Measurements from ENCODE around the gene TTC27. TPM values are rescaled to one million over a fixed set of nuclear protein-coding genes. Genes with fewer than 3 reads are reported as not detected.

TTC27 gene
- polyA plus RNA-seq, 1 donor (not counting 4 experiments of a cell fraction or from before 2014, with no cell fraction given), result 28.7 TPM

- no peak for TF ChIP-seq EZH2 (IDR thresholded peaks at IDR 0.05; ENCODE audit: low read length)
- TF ChIP-seq CTCF (optimal IDR thresholded peaks at IDR 0.05 in 1 of 3, IDR thresholded peaks at IDR 0.05 in 1 of 3, conservative IDR thresholded peaks at IDR 0.05 in 1 of 3; ENCODE audit: extremely low read depth in 1 of 3, insufficient read depth in 2 of 3, low read length in 3 of 3), result no peak
- Histone ChIP-seq H3K36me3 (ENCODE audit: control insufficient read depth in 2 of 2, extremely low read depth in 1 of 2, insufficient read depth in 2 of 2, low read length in 2 of 2) (no peaks in the 10 kb centered on the region), H3K4me2 (ENCODE audit: control insufficient read depth, extremely low read depth, insufficient read depth, low read depth, low read length) (no peak overlapping the region), H3K9me1 (ENCODE audit: control insufficient read depth, extremely low read depth, insufficient read depth, low read length) (no peaks in the 10 kb centered on the region), H3K4me1 (ENCODE audit: control insufficient read depth, extremely low read depth, insufficient read depth, low read length) (no peaks in the 10 kb centered on the region), H2AFZ (ENCODE audit: control insufficient read depth, low read length) (no peak overlapping the region), H3K4me3 (ENCODE audit: control insufficient read depth in 2 of 3, extremely low read depth in 1 of 3, insufficient read depth in 2 of 3, low read depth in 1 of 3, low read length in 3 of 3) (no peak overlapping the region), H3K79me2 (ENCODE audit: control insufficient read depth, insufficient read depth, low read length) (no peaks in the 10 kb centered on the region), H3K27ac (ENCODE audit: control insufficient read depth, insufficient read depth, low read length) (no peak overlapping the region), H3K9me3 (ENCODE audit: control insufficient read depth, low read depth, low read length) (no peaks in the 10 kb centered on the region), H4K20me1 (ENCODE audit: control insufficient read depth, extremely low read depth, insufficient read depth, low read length) (no peaks in the 10 kb centered on the region), H3K9ac (ENCODE audit: control insufficient read depth, extremely low read depth, insufficient read depth, low read length) (no peak overlapping the region), H3K27me3 (ENCODE audit: control insufficient read depth, extremely low read depth, insufficient read depth, low read length) (no peaks in the 10 kb centered on the region)
- dilution Hi-C loops (cut with MboI; ENCODE audit: extremely low pct_ligation_motif_present, low sequenced_read_pairs), result no loop called here
- DNase-seq (ENCODE audit: low read depth, low spot score), result no peak
- FAIRE-seq, result no peak
These were observed 142.5 kb downstream of the TTC27 start for GRCh38 chr2:32770360-32770759.

- Histone ChIP-seq H3K4me1 (ENCODE audit: control insufficient read depth, extremely low read depth, insufficient read depth, low read length) (no peaks in the 10 kb centered on the region), H3K9ac (ENCODE audit: control insufficient read depth, extremely low read depth, insufficient read depth, low read length) (no peak overlapping the region), H3K36me3 (ENCODE audit: control insufficient read depth in 2 of 2, extremely low read depth in 1 of 2, insufficient read depth in 2 of 2, low read length in 2 of 2) (no peaks in the 10 kb centered on the region), H2AFZ (ENCODE audit: control insufficient read depth, low read length) (no peak overlapping the region), H3K4me2 (ENCODE audit: control insufficient read depth, extremely low read depth, insufficient read depth, low read depth, low read length) (no peak overlapping the region), H3K9me1 (ENCODE audit: control insufficient read depth, extremely low read depth, insufficient read depth, low read length) (no peaks in the 10 kb centered on the region), H4K20me1 (ENCODE audit: control insufficient read depth, extremely low read depth, insufficient read depth, low read length) (no peaks in the 10 kb centered on the region), H3K9me3 (ENCODE audit: control insufficient read depth, low read depth, low read length) (no peaks in the 10 kb centered on the region), H3K4me3 (ENCODE audit: control insufficient read depth in 2 of 3, extremely low read depth in 1 of 3, insufficient read depth in 2 of 3, low read depth in 1 of 3, low read length in 3 of 3) (no peak overlapping the region), H3K79me2 (ENCODE audit: control insufficient read depth, insufficient read depth, low read length) (no peaks in the 10 kb centered on the region), H3K27ac (ENCODE audit: control insufficient read depth, insufficient read depth, low read length) (no peak overlapping the region), H3K27me3 (ENCODE audit: control insufficient read depth, extremely low read depth, insufficient read depth, low read length) (no peaks in the 10 kb centered on the region)
- FAIRE-seq, result peak; percentile 65
- TF ChIP-seq CTCF (optimal IDR thresholded peaks at IDR 0.05 in 1 of 3, IDR thresholded peaks at IDR 0.05 in 1 of 3, conservative IDR thresholded peaks at IDR 0.05 in 1 of 3; ENCODE audit: extremely low read depth in 1 of 3, insufficient read depth in 2 of 3, low read length in 3 of 3) (peak; percentile 38 to 62 (median 43)), EZH2 (IDR thresholded peaks at IDR 0.05; ENCODE audit: low read length) (no peak)
- DNase-seq (ENCODE audit: low read depth, low spot score), result no peak
- dilution Hi-C loops (cut with MboI; ENCODE audit: extremely low pct_ligation_motif_present, low sequenced_read_pairs), result no loop called here
These were observed 145.0 kb downstream of the TTC27 start for GRCh38 chr2:32772638-32773447.

Data from keratinocyte (primary cell).